Natural killer cell (primary cell): ENCODE data around the gene GNPAT. TPM values are rescaled to one million over a fixed set of nuclear protein-coding genes. Genes with fewer than 3 reads are reported as not detected.

Source experiments
- ATAC-seq, 3 donors: fragments of 150-1000 bp in 2 of 3; fragments of 200-7000 bp in 1 of 3; cut with Tn5 transposase; 1 replicate in 1 of 3; 2 replicates in 2 of 3; pipeline ENCODE4 v1.10.0; 2021; ENCODE audit warnings: mild to moderate bottlenecking in 2 of 3, moderate library complexity in 2 of 3
- DNase-seq, 2 donors: peaks; one replicate each; pipeline versions ENCODE4 v3.0.0 to v3.0.0-alpha.2; 2013 to 2021; ENCODE audit warnings: mixed read lengths in 1 of 2
- H3K27ac ChIP-seq: one replicate; pipeline ENCODE4 v1.5.1; 2013; ENCODE audit warnings: mild to moderate bottlenecking, low read length
- H3K27me3 ChIP-seq: one replicate; pipeline ENCODE4 v1.6.1; 2013; ENCODE audit warnings: low read length; ENCODE audit not compliant: control insufficient read depth, insufficient read depth
- H3K36me3 ChIP-seq: one replicate; pipeline ENCODE4 v1.6.1; 2013; ENCODE audit warnings: low read length; ENCODE audit not compliant: control insufficient read depth, insufficient read depth
- H3K4me1 ChIP-seq: one replicate; pipeline ENCODE4 v1.6.1; 2013; ENCODE audit warnings: low read length; ENCODE audit not compliant: control insufficient read depth, insufficient read depth
- H3K4me3 ChIP-seq: one replicate; pipeline ENCODE4 v1.5.1; 2013; ENCODE audit warnings: low read length
- H3K9me3 ChIP-seq: one replicate; pipeline ENCODE4 v1.6.1; 2013; ENCODE audit warnings: low read length; ENCODE audit not compliant: control insufficient read depth, insufficient read depth
- H3K27ac Mint-ChIP-seq, 2 donors: one replicate each; pipeline ENCODE4 v1.8.0; 2022; ENCODE audit warnings: mild to moderate bottlenecking in 2 of 2, mixed read lengths in 2 of 2, moderate library complexity in 1 of 2
- H3K27me3 Mint-ChIP-seq, 2 donors: one replicate each; pipeline ENCODE4 v1.8.0; 2022; ENCODE audit warnings: low read depth in 2 of 2, mixed read lengths in 2 of 2
- H3K36me3 Mint-ChIP-seq: one replicate; pipeline ENCODE4 v1.8.0; 2022; ENCODE audit warnings: mixed read lengths
- H3K4me1 Mint-ChIP-seq, 2 donors: one replicate each; pipeline ENCODE4 v1.8.0; 2022; ENCODE audit warnings: mixed read lengths in 2 of 2
- H3K4me3 Mint-ChIP-seq: one replicate; pipeline ENCODE4 v1.8.0; 2022; ENCODE audit warnings: mild to moderate bottlenecking, moderate library complexity, mixed read lengths
- H3K9me3 Mint-ChIP-seq, 2 donors: one replicate each; pipeline ENCODE4 v1.8.0; 2022; ENCODE audit warnings: mixed read lengths in 2 of 2
- WGBS: methylation state at CpG from one replicate; pipeline ENCODE4 v1.1.7; 2013; ENCODE audit warnings: missing lambda C conversion rate; ENCODE audit not compliant: insufficient coverage; 5-methylcytosine and 5-hydroxymethylcytosine counted together
- intact Hi-C: fragments of 100-400 bp; cut with micrococcal nuclease; formaldehyde crosslinking; loops from one replicate; pipeline ENCODE4 v1.14.2; 2022
- total RNA-seq, 4 donors: library from RNA; stranded (reverse); fragments of 120-200 nt in 1 of 4; gene quantifications; one replicate each; pipeline versions ENCODE4 v1.2.3 to v1.2.4, GENCODE V29; 2013 to 2022
- TF ChIP-seq, protein P1 (sequence below): fragments of 200-600 bp; IDR thresholded peaks from one replicate; pipeline ENCODE4 v1.8.0; 2022; ENCODE audit warnings: antibody characterized with exemption

Gene GNPAT
- total RNA-seq, 3 donors from 2014 or later (not counting 1 experiment from before 2014, with no cell fraction given), result 20.5 to 29.3 (median 23.1) TPM

DNA sequence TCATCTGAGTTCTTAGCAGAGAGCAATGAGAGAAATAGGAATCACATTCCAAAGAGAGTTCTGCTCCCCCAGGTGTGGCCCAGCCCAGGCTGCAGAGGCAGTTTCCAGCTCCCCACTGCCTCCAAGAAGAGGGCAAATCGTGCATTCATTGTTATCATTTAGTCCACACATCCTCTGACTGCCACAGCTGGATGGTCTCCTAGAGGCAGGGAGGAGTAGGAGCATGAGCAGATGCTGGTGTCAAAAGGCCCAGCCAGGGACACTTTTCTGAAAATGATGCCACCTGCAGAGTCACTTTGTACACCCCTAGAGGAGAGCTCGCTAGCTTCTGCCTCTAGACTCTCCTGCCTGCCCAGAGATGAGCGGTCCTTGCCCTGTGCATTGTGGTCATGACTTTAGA, 33.6 kb upstream of the GNPAT start:
- Mint-ChIP-seq H3K4me3 (no peak overlapping the region), H3K27ac (no peak overlapping the region), H3K9me3 (no peaks in the 10 kb centered on the region), H3K4me1 (peaks cover 8 to 10% of the 10 kb centered on the region in 2 donors), H3K36me3 (no peaks in the 10 kb centered on the region), H3K27me3 (peaks cover 0 to 17% of the 10 kb centered on the region in 2 donors)
- Histone ChIP-seq H3K36me3 (no peaks in the 10 kb centered on the region), H3K9me3 (no peaks in the 10 kb centered on the region), H3K4me1 (peaks cover 15% of the 10 kb centered on the region), H3K4me3 (no peak overlapping the region), H3K27me3 (no peaks in the 10 kb centered on the region), H3K27ac (no peak overlapping the region)
- no peak for ATAC-seq
- intact Hi-C loops, result no loop called here
- WGBS, result 69% methylated on average over 3 of the region's 3 CpGs
- DNase-seq, result no peak
- TF ChIP-seq, protein P1, sequence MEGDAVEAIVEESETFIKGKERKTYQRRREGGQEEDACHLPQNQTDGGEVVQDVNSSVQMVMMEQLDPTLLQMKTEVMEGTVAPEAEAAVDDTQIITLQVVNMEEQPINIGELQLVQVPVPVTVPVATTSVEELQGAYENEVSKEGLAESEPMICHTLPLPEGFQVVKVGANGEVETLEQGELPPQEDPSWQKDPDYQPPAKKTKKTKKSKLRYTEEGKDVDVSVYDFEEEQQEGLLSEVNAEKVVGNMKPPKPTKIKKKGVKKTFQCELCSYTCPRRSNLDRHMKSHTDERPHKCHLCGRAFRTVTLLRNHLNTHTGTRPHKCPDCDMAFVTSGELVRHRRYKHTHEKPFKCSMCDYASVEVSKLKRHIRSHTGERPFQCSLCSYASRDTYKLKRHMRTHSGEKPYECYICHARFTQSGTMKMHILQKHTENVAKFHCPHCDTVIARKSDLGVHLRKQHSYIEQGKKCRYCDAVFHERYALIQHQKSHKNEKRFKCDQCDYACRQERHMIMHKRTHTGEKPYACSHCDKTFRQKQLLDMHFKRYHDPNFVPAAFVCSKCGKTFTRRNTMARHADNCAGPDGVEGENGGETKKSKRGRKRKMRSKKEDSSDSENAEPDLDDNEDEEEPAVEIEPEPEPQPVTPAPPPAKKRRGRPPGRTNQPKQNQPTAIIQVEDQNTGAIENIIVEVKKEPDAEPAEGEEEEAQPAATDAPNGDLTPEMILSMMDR, result no peak

GRCh38 chr1:231208980-231209379, 32.0 kb upstream of the GNPAT start:
- Histone ChIP-seq H3K9me3 (no peaks in the 10 kb centered on the region), H3K36me3 (no peaks in the 10 kb centered on the region), H3K4me1 (peaks cover 10% of the 10 kb centered on the region), H3K27me3 (no peaks in the 10 kb centered on the region), H3K27ac (no peak overlapping the region), H3K4me3 (no peak overlapping the region)
- Mint-ChIP-seq H3K36me3 (no peaks in the 10 kb centered on the region), H3K9me3 (no peaks in the 10 kb centered on the region), H3K4me3 (no peak overlapping the region), H3K27ac (no peak overlapping the region), H3K27me3 (peaks cover 0 to 15% of the 10 kb centered on the region in 2 donors), H3K4me1 (peaks cover 8 to 10% of the 10 kb centered on the region in 2 donors)
- TF ChIP-seq, protein P1, result no peak
- 90% methylated on average over 14 of the region's 14 CpGs for WGBS
- ATAC-seq (no peak), DNase-seq (no peak)
- intact Hi-C loops, result no loop called here

- ATAC-seq (no peak), DNase-seq (no peak)
- H3K4me3 ChIP-seq, result no peak overlapping the region
- H3K27ac ChIP-seq, result no peak overlapping the region
- Mint-ChIP-seq H3K9me3 (no peaks in the 10 kb centered on the region), H3K36me3 (no peaks in the 10 kb centered on the region), H3K4me1 (peaks cover 8 to 10% of the 10 kb centered on the region in 2 donors), H3K4me3 (no peak overlapping the region), H3K27me3 (peaks cover 0 to 9% of the 10 kb centered on the region in 2 donors), H3K27ac (no peak overlapping the region)
- TF ChIP-seq, protein P1, result no peak
- 91% methylated on average over 5 of the region's 5 CpGs for WGBS
- H3K4me1 ChIP-seq, result peaks cover 10% of the 10 kb centered on the region
- H3K9me3 ChIP-seq, result no peaks in the 10 kb centered on the region
- no peaks in the 10 kb centered on the region for H3K27me3 ChIP-seq
- H3K36me3 ChIP-seq, result no peaks in the 10 kb centered on the region
- intact Hi-C loops, result no loop called here
Observed at GRCh38 chr1:231209531-231209930, 31.5 kb upstream of the GNPAT start.

GRCh38 chr1:231210126-231210525, 30.9 kb upstream of the GNPAT start:
- TF ChIP-seq, protein P1, result no peak
- whole genome bisulfite sequencing, result 85% methylated on average over 6 of the region's 6 CpGs
- DNase-seq (no peak), ATAC-seq (no peak)
- Mint-ChIP-seq H3K4me1 (peaks cover 8 to 10% of the 10 kb centered on the region in 2 donors), H3K4me3 (no peak overlapping the region), H3K9me3 (no peaks in the 10 kb centered on the region), H3K27me3 (peaks cover 0 to 3% of the 10 kb centered on the region in 2 donors), H3K27ac (no peak overlapping the region), H3K36me3 (no peaks in the 10 kb centered on the region)
- intact Hi-C loops, result loop anchor here (5.0 kb wide), 1 partner anchor 568 kb away; the partner anchor contains the start of gene COG2
- Histone ChIP-seq H3K27ac (no peak overlapping the region), H3K9me3 (no peaks in the 10 kb centered on the region), H3K36me3 (no peaks in the 10 kb centered on the region), H3K4me3 (no peak overlapping the region), H3K27me3 (no peaks in the 10 kb centered on the region), H3K4me1 (peaks cover 13% of the 10 kb centered on the region)
